ENCODE data around the gene CCDC92. TPM values are rescaled to one million over a fixed set of nuclear protein-coding genes. Genes with fewer than 3 reads are reported as not detected.

CCDC92 gene
- total and polyA plus RNA-seq, 10 of the 15 experiments (the other 5 are each of a cell fraction or from before 2014, with no cell fraction given): 0.53 to 11.8 (median 4.2) TPM

DNA sequence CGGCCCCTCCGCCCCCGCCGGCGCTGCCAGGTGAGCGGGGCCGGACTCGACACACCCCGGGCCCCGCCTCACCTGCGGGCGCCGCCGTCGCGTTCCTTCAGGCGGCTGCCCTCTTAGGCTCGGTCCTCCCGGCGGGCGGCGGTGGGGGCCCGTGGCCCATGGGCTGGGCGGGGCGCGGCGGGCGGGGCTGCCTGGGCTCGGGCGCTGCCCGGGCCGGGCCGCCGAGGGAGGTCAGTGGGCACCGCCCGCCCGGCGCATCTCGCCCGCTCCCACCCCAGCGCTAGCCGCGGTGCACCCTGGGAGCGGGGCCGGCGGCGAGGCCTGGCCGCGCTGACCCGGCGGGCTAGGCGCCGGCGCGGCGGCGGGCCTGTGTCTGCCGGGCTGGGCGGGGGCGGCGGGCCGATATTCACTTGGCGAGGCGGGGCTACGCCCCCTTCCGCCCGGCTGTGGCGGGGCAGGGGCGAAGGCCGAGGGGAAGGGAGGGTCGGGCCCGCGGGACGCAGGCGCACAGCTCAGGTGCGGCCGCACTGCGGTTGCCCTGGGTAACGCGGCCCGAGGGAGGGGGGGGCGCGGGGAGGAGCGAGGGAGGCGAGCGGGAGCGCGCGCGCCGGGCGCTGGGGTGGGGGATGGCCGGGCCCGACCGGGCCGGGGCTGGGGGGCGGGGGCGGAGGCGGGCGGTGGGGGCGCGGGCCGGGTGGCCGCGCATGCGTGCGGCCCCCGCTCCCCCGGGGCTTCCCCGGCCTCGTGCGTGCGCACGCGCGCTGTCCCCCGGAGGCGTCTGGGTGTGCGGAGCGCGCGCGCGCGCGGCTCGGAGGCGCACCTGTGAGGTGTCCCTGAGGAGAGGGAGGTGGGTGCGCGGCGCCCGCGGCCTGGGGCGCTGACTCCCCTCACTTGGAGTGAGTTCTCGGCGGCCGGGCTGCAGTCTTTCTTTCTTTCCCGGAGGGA, at the start of gene CCDC92, which contains the start of gene ZNF664 (continued):
- TF ChIP-seq NKRF (conservative IDR thresholded peaks at IDR 0.05): peak; percentile 69
- TF ChIP-seq HCFC1 (IDR thresholded peaks at IDR 0.05; ENCODE audit: low read length): no peak
- TF ChIP-seq PML (IDR thresholded peaks at IDR 0.05; ENCODE audit: low read length): no peak
- TF ChIP-seq BHLHE40 (IDR thresholded peaks at IDR 0.05; ENCODE audit: borderline replicate concordance in 1 of 2, low read depth in 2 of 2, low read length in 1 of 2): peak in 1 of 2 experiments; percentile 54; a peak in 1 of 4 replicates
- TF ChIP-seq TCF12 (IDR thresholded peaks at IDR 0.05; ENCODE audit: low read depth, low read length): peak; percentile 60; the same call in 1 of the 2 replicates
- no peak for TF ChIP-seq ZNF274 (IDR thresholded peaks at IDR 0.05; ENCODE audit: insufficient read depth, insufficient read length)
- TF ChIP-seq DPF2 (IDR thresholded peaks at IDR 0.05): 0 out of 2 replicates have a peak, but pooled peaks have one; percentile 18
- no peak for TF ChIP-seq MYC (IDR thresholded peaks at IDR 0.05; ENCODE audit: insufficient read depth, insufficient read length, insufficient replicate concordance, low read length, severe bottlenecking)
- TF ChIP-seq, protein P1, sequence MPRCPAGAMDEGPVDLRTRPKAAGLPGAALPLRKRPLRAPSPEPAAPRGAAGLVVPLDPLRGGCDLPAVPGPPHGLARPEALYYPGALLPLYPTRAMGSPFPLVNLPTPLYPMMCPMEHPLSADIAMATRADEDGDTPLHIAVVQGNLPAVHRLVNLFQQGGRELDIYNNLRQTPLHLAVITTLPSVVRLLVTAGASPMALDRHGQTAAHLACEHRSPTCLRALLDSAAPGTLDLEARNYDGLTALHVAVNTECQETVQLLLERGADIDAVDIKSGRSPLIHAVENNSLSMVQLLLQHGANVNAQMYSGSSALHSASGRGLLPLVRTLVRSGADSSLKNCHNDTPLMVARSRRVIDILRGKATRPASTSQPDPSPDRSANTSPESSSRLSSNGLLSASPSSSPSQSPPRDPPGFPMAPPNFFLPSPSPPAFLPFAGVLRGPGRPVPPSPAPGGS (IDR thresholded peaks at IDR 0.05; ENCODE audit: borderline replicate concordance, insufficient read depth, low read depth, low read length, poor library complexity, severe bottlenecking): no peak
- TF ChIP-seq YY1 (IDR thresholded peaks at IDR 0.05; ENCODE audit: low read depth, low read length): peak; percentile 17; the same call in 1 of the 2 replicates
- TF ChIP-seq SUZ12 (IDR thresholded peaks at IDR 0.05; ENCODE audit: unreplicated experiment): no peak
- TF ChIP-seq ZBTB33 (IDR thresholded peaks at IDR 0.05): no peak
- no peak for TF ChIP-seq WRNIP1 (IDR thresholded peaks at IDR 0.05; ENCODE audit: borderline replicate concordance, low read depth, low read length)
- TF ChIP-seq CBX5 (IDR thresholded peaks at IDR 0.05; ENCODE audit: low read depth): no peak
- 0 out of 2 replicates have a peak, but pooled peaks have one; percentile 25 for TF ChIP-seq POLR2AphosphoS5 (IDR thresholded peaks at IDR 0.05; ENCODE audit: low read length)
- TF ChIP-seq MLLT1 (IDR thresholded peaks at IDR 0.05): no peak
- peak; percentile 45; the same call in 1 of the 2 replicates for TF ChIP-seq NR2C1 (IDR thresholded peaks at IDR 0.05)

All from GM12878 (cell line).